Glutamatergic neuron (in vitro differentiated cells): ENCODE measurements around the gene NOX3. TPM values are rescaled to one million over a fixed set of nuclear protein-coding genes. Genes with fewer than 3 reads are reported as not detected.

Source experiments
- DNase-seq: peaks from one replicate; pipeline ENCODE4 v3.0.0; 2022
- H3K27ac Mint-ChIP-seq: one replicate; pipeline ENCODE4 v1.8.0; 2020; ENCODE audit warnings: mild to moderate bottlenecking, mixed read lengths, inconsistent platforms; ENCODE audit not compliant: unreplicated experiment
- H3K27me3 Mint-ChIP-seq: one replicate; pipeline ENCODE4 v1.8.0; 2020; ENCODE audit warnings: mild to moderate bottlenecking, moderate library complexity, mixed read lengths, inconsistent platforms; ENCODE audit not compliant: unreplicated experiment
- H3K36me3 Mint-ChIP-seq: one replicate; pipeline ENCODE4 v1.8.0; 2020; ENCODE audit warnings: mild to moderate bottlenecking, mixed read lengths, inconsistent platforms; ENCODE audit not compliant: unreplicated experiment
- H3K4me1 Mint-ChIP-seq: one replicate; pipeline ENCODE4 v1.8.0; 2020; ENCODE audit warnings: mild to moderate bottlenecking, low read depth, mixed read lengths, inconsistent platforms; ENCODE audit not compliant: unreplicated experiment
- H3K4me3 Mint-ChIP-seq: one replicate; pipeline ENCODE4 v1.8.0; 2020; ENCODE audit warnings: mild to moderate bottlenecking, mixed read lengths, inconsistent platforms; ENCODE audit not compliant: unreplicated experiment
- H3K9me3 Mint-ChIP-seq: one replicate; pipeline ENCODE4 v1.8.0; 2020; ENCODE audit warnings: mild to moderate bottlenecking, moderate library complexity, mixed read lengths, inconsistent platforms; ENCODE audit not compliant: unreplicated experiment
- CTCF ChIP-seq: fragments of 200-600 bp; sonication (generic); IDR thresholded peaks from one replicate; pipeline ENCODE4 v1.5.0; 2021; ENCODE audit not compliant: partially characterized antibody, unreplicated experiment
- total RNA-seq: library from RNA; stranded (reverse); fragmentation: NEBNext Ultra II Directional; extraction: Animal tissue kit (Norgen Biotek cat#: 25700); gene quantifications from one replicate; pipeline ENCODE4 v1.2.1, GENCODE V29; 2021; ENCODE audit not compliant: unreplicated experiment

Gene NOX3
- total RNA-seq, 1 donor from 2014 or later, result not detected

- Mint-ChIP-seq H3K4me3 (no peak overlapping the region), H3K9me3 (no peaks in the 10 kb centered on the region), H3K27me3 (no peaks in the 10 kb centered on the region), H3K27ac (no peak overlapping the region), H3K36me3 (no peaks in the 10 kb centered on the region), H3K4me1 (no peaks in the 10 kb centered on the region)
- DNase-seq, result no peak
- no peak for TF ChIP-seq CTCF
Measured at GRCh38 chr6:155377061-155377460, 78.6 kb downstream of the NOX3 start.

GRCh38 chr6:155375801-155376200, 79.8 kb downstream of the NOX3 start:
- H3K4me1 Mint-ChIP-seq, result no peaks in the 10 kb centered on the region
- no peaks in the 10 kb centered on the region for H3K36me3 Mint-ChIP-seq
- H3K9me3 Mint-ChIP-seq, result no peaks in the 10 kb centered on the region
- H3K27ac Mint-ChIP-seq, result no peak overlapping the region
- TF ChIP-seq CTCF, result no peak
- DNase-seq, result no peak
- H3K4me3 Mint-ChIP-seq, result no peak overlapping the region
- H3K27me3 Mint-ChIP-seq, result no peaks in the 10 kb centered on the region

- Mint-ChIP-seq H3K9me3 (no peaks in the 10 kb centered on the region), H3K27ac (no peak overlapping the region), H3K27me3 (no peaks in the 10 kb centered on the region), H3K4me3 (no peak overlapping the region), H3K36me3 (no peaks in the 10 kb centered on the region), H3K4me1 (no peaks in the 10 kb centered on the region)
- TF ChIP-seq CTCF, result no peak
- no peak for DNase-seq
Measured at GRCh38 chr6:155374681-155375080, 81.0 kb downstream of the NOX3 start.

GRCh38 chr6:155373276-155373675, 82.4 kb downstream of the NOX3 start:
- no peak for DNase-seq
- no peak overlapping the region for H3K27ac Mint-ChIP-seq
- TF ChIP-seq CTCF, result no peak
- no peak overlapping the region for H3K4me3 Mint-ChIP-seq
- H3K27me3 Mint-ChIP-seq, result no peaks in the 10 kb centered on the region
- H3K9me3 Mint-ChIP-seq, result no peaks in the 10 kb centered on the region
- no peaks in the 10 kb centered on the region for H3K4me1 Mint-ChIP-seq
- no peaks in the 10 kb centered on the region for H3K36me3 Mint-ChIP-seq

GRCh38 chr6:155372256-155372655, 83.4 kb downstream of the NOX3 start:
- Mint-ChIP-seq H3K4me3 (no peak overlapping the region), H3K9me3 (no peaks in the 10 kb centered on the region), H3K27ac (no peak overlapping the region), H3K36me3 (no peaks in the 10 kb centered on the region), H3K4me1 (no peaks in the 10 kb centered on the region), H3K27me3 (no peaks in the 10 kb centered on the region)
- DNase-seq, result no peak
- TF ChIP-seq CTCF, result no peak
